Articular chondrocyte of knee joint (primary cell): ENCODE results near the gene SDE2. TPM values are rescaled to one million over a fixed set of nuclear protein-coding genes. Genes with fewer than 3 reads are reported as not detected.

Experiments
- small RNA-seq: library from RNA; depleted of rRNA; stranded (forward); fragments of <200 nt; gene quantifications from one replicate; pipeline ENCODE3, GENCODE V24; 2012
- total RNA-seq: library from RNA; depleted of rRNA; stranded (reverse); fragments of >200 nt; gene quantifications from 2 replicates; pipeline ENCODE4 v1.2.3, GENCODE V29; 2012

The SDE2 gene
- total RNA-seq: 19.6 and 24.1 TPM in 2 replicates

DNA sequence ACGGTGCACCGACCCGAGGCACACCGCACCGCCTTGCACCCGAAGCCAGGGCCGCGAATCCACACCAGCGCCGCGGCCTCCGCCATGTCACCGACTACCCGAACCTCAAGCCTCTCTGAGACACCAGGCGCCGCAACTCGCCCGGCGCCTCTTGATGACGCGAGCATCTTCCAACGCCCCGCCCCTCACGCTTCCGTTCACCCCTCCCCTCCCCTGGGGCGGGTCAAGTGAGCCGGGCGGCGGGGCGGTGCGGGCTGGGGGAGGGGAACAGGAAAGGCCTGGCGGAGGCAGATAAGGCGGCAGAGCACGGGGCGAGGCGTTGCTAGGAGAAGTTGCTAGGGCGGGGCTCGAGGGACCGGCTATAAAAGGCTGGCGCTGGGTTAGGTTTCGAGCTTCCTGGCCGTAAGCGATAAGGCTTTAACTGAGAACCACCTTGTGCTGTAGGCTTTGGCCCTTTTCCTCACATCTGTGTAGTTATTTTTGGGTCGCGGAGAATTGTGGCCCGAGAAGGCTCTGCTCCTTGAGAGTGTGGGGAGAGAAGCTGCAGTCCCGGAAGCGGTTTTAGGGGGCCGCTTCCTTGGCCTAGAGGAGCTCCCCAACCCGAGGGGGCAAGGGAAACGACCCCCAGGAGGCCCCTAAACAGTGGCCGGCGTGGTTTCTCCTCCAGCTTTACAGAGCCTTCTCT lies at the start of gene SDE2:
SDE2 (minus strand) TSS at position 117 of the 685 bp plus-strand sequence; CDS start at position 86, 31 bp downstream.

DNA sequence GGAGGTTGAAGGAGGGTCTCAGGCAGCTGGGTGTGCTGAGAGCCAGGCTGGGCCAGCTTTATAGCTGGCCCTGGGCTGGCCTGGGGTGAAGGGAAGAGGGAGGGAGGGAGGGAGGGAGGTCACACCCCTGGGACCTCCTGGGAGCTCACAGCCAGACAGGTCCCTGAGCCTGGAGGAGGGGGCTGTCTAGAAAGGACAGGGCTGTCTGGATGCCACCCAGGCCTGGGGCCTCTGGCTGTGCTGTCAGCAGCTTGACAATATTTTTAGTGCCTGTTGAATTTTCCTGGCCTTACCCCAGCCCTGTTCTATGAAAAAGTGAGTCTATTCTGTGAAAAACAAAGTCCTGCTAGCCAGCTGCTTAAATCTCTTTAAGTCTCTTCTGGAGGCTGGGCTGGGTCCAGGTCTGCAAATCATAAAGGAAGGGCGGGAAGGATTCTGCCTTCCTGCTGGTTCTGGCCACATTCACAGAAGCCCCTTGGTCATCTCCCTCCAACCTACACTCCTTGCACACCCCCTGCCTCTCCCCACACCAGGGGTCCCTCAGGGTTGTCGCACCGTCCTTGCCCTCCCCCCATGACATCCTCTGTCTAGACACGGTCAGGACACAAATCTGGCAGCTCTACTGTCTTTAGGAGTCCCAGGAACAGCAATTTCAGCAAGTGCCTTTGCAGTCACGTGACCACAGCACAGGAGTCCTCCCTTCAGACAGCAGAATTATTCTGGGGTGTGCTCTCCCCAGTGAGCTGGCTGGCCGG lies 57.8 kb downstream of the SDE2 start, which contains the start of gene LEFTY2:
LEFTY2 (minus strand) TSS at position 34 of the 755 bp plus-strand sequence. CDS start 80 bp downstream, outside the sequence.

Small RNA genes within 50 kb of the gene (small RNA-seq; reads per million reads assigned to genes)
- gene AL117348.1 (not detected), gene NDUFA3P3 (not detected)

Other genes with a start within 250 kb of the SDE2 start
- 301 and 372 TPM in 2 replicates for gene SRP9, start 221.5 kb downstream of the SDE2 start, total RNA-seq
- 113 and 122 TPM in 2 replicates for gene EPHX1, start 189.2 kb downstream of the SDE2 start, total RNA-seq
- gene TMEM63A, start 117.0 kb downstream of the SDE2 start, total RNA-seq: 22.7 and 25.2 TPM in 2 replicates
- gene LEFTY1, start 110.2 kb downstream of the SDE2 start, total RNA-seq: 0.22 TPM in 1 of 2 replicates, not detected in the other
- gene PYCR2, start 75.1 kb downstream of the SDE2 start, total RNA-seq: 22.1 and 24.4 TPM in 2 replicates
- gene LEFTY2, start 58.1 kb downstream of the SDE2 start, total RNA-seq: not detected in 2 replicates
- gene H3-3A, start 63.4 kb upstream of the SDE2 start, total RNA-seq: 171 and 206 TPM in 2 replicates
- 100.0 and 105 TPM in 2 replicates for gene ACBD3, start 187.4 kb upstream of the SDE2 start, total RNA-seq
- gene MIXL1, start 224.3 kb upstream of the SDE2 start, total RNA-seq: not detected in 2 replicates